Measurements from ENCODE around the gene WNT1. TPM values are rescaled to one million over a fixed set of nuclear protein-coding genes. Genes with fewer than 3 reads are reported as not detected.

The WNT1 gene
- total RNA-seq, 1 donor from 2014 or later: not detected

- DNase-seq (ENCODE audit: low read depth): no peak
- TF ChIP-seq CTCF (conservative IDR thresholded peaks at IDR 0.05; ENCODE audit: low read depth, low read length): no peak
- H3K4me3 ChIP-seq (ENCODE audit: low read depth, low read length): no peak overlapping the region
Observed at GRCh38 chr12:49010092-49010668, 32.1 kb downstream of the WNT1 start.

- H3K4me3 ChIP-seq (ENCODE audit: low read depth, low read length): no peak overlapping the region
- no peak for TF ChIP-seq CTCF (conservative IDR thresholded peaks at IDR 0.05; ENCODE audit: low read depth, low read length)
Observed at GRCh38 chr12:49012739-49013138, 34.6 kb downstream of the WNT1 start.

GRCh38 chr12:49013428-49013827, 35.3 kb downstream of the WNT1 start:
- DNase-seq (ENCODE audit: low read depth): no peak
- no peak overlapping the region for H3K4me3 ChIP-seq (ENCODE audit: low read depth, low read length)

More at GRCh38 chr12:49012739-49013138, 34.6 kb downstream of the WNT1 start:
- no peak for DNase-seq (ENCODE audit: low read depth)

GRCh38 chr12:49014547-49014946, 36.4 kb downstream of the WNT1 start:
- DNase-seq (ENCODE audit: low read depth): no peak
- H3K4me3 ChIP-seq (ENCODE audit: low read depth, low read length): no peak overlapping the region
- TF ChIP-seq CTCF (conservative IDR thresholded peaks at IDR 0.05; ENCODE audit: low read depth, low read length): peak; percentile 35

More at GRCh38 chr12:49013428-49013827, 35.3 kb downstream of the WNT1 start:
- no peak for TF ChIP-seq CTCF (conservative IDR thresholded peaks at IDR 0.05; ENCODE audit: low read depth, low read length)

- no peak overlapping the region for H3K4me3 ChIP-seq (ENCODE audit: low read depth, low read length)
- no peak for DNase-seq (ENCODE audit: low read depth)
- TF ChIP-seq CTCF (conservative IDR thresholded peaks at IDR 0.05; ENCODE audit: low read depth, low read length): no peak
Observed at GRCh38 chr12:49015196-49015595, 37.1 kb downstream of the WNT1 start.

GRCh38 chr12:49017891-49018260, 39.8 kb downstream of the WNT1 start:
- no peak for DNase-seq (ENCODE audit: low read depth)
- peak; percentile 16 for TF ChIP-seq CTCF (conservative IDR thresholded peaks at IDR 0.05; ENCODE audit: low read depth, low read length)
- H3K4me3 ChIP-seq (ENCODE audit: low read depth, low read length): peak overlapping the region; percentile 64

Data from epithelial cell of proximal tubule (primary cell).